GM06990 (cell line): ENCODE results near the gene MOSMO.
"Not testable (repeated sequence)": the region's sequence is repeated elsewhere in the genome, so short reads cannot be mapped to it uniquely, and the experiment has no call there.

ENCODE experiments used
- DNase-seq: peaks from one replicate; pipeline ENCODE4 v3.0.0-alpha.2; 2011; ENCODE audit not compliant: insufficient read length; ENCODE audit errors: extremely low read depth
- H3K27me3 ChIP-seq: replicated peaks from 2 replicates; pipeline ENCODE4 v1.6.0; 2011; ENCODE audit warnings: low read length; ENCODE audit not compliant: control insufficient read depth, insufficient read depth
- H3K36me3 ChIP-seq: 2 replicates; pipeline ENCODE4 v1.5.1; 2011; ENCODE audit warnings: low read length; ENCODE audit not compliant: control insufficient read depth, insufficient read depth
- H3K4me3 ChIP-seq: replicated peaks from 2 replicates; pipeline ENCODE4 v1.5.1; 2011; ENCODE audit warnings: low read depth, mild to moderate bottlenecking, control low read depth, low read length
- CTCF ChIP-seq: IDR thresholded peaks from 2 replicates; pipeline ENCODE4 v1.5.1; 2011; ENCODE audit warnings: low read length, control low read depth, mild to moderate bottlenecking, inconsistent platforms; ENCODE audit not compliant: insufficient read depth, poor library complexity, severe bottlenecking

MOSMO gene

GRCh38 chr16:22122239-22122638, 114.3 kb downstream of the MOSMO start:
- DNase-seq: no peak
- no peaks in the 10 kb centered on the region; the same call in none of the 2 replicates for H3K27me3 ChIP-seq
- no peak overlapping the region for H3K4me3 ChIP-seq
- H3K36me3 ChIP-seq: no peaks in the 10 kb centered on the region
- TF ChIP-seq CTCF: no peak

- TF ChIP-seq CTCF: peak; percentile 40
- DNase-seq: no peak
- Histone ChIP-seq H3K4me3 (no peak overlapping the region), H3K36me3 (no peaks in the 10 kb centered on the region), H3K27me3 (no peaks in the 10 kb centered on the region; the same call in none of the 2 replicates)
These were observed 115.2 kb downstream of the MOSMO start for GRCh38 chr16:22123146-22123545.

- Histone ChIP-seq H3K4me3 (no peak overlapping the region), H3K27me3 (no peaks in the 10 kb centered on the region; the same call in none of the 2 replicates), H3K36me3 (no peaks in the 10 kb centered on the region)
- no peak for TF ChIP-seq CTCF
- no peak for DNase-seq
These were observed 116.0 kb downstream of the MOSMO start for GRCh38 chr16:22123759-22124490.

- TF ChIP-seq CTCF: no peak
- Histone ChIP-seq H3K36me3 (no peaks in the 10 kb centered on the region), H3K4me3 (no peak overlapping the region), H3K27me3 (no peaks in the 10 kb centered on the region; the same call in none of the 2 replicates)
- DNase-seq: no peak
These were observed 116.8 kb downstream of the MOSMO start for GRCh38 chr16:22124583-22125284.

GRCh38 chr16:22126037-22126558, 118.2 kb downstream of the MOSMO start:
- no peak for DNase-seq
- no peak for TF ChIP-seq CTCF
- H3K27me3 ChIP-seq: no peaks in the 10 kb centered on the region; the same call in none of the 2 replicates
- no peaks in the 10 kb centered on the region for H3K36me3 ChIP-seq
- H3K4me3 ChIP-seq: no peak overlapping the region

- not testable (repeated sequence) for H3K4me3 ChIP-seq, DNase-seq, H3K27me3 ChIP-seq, H3K36me3 ChIP-seq
These were observed 120.6 kb downstream of the MOSMO start for GRCh38 chr16:22128537-22128936.
